Gastrocnemius medialis (tissue), 4 donors: Measurements from ENCODE around the gene ZBED5.

Experiments
- POLR2A ChIP-seq, 2 donors: fragments of 450-650 bp; IDR thresholded peaks; one replicate each; pipeline ENCODE4 v1.6.1; 2017; ENCODE audit warnings: antibody characterized with exemption in 2 of 2, mild to moderate bottlenecking in 2 of 2, moderate library complexity in 2 of 2
- TF ChIP-seq, protein P1 (sequence below), 5 experiments: fragments of 450-650 bp in 3 of 5; fragments of 200-600 bp in 2 of 5; sonication (generic) in 2 of 5; IDR thresholded peaks in 4 of 5; conservative IDR thresholded peaks in 1 of 5; 1 replicate in 4 of 5; 2 replicates in 1 of 5; pipeline ENCODE4 v1.5.1; 2016 to 2019; ENCODE audit warnings: antibody characterized with exemption in 5 of 5, mild to moderate bottlenecking in 3 of 5, moderate library complexity in 3 of 5

DNA sequence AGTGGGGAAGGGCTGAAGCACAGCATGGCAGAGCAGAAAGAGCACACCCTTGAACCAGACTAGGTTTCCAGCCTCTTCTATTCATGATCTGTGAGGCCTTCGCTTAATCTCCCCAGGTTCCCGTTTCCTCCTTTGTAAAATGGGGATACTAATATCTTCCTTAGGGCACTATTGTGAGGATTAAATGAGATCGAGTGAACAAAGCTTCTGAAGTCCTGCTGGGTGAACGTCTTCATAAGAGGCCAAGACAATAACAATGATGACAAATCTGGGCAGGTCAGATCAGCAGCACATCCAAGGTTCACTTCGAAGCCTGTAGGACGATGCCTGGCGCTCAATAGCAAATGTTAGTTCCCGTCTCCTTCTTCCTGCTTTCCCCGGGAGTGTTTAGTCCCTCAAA lies 38.6 kb upstream of the ZBED5 start:
- TF ChIP-seq, protein P1, sequence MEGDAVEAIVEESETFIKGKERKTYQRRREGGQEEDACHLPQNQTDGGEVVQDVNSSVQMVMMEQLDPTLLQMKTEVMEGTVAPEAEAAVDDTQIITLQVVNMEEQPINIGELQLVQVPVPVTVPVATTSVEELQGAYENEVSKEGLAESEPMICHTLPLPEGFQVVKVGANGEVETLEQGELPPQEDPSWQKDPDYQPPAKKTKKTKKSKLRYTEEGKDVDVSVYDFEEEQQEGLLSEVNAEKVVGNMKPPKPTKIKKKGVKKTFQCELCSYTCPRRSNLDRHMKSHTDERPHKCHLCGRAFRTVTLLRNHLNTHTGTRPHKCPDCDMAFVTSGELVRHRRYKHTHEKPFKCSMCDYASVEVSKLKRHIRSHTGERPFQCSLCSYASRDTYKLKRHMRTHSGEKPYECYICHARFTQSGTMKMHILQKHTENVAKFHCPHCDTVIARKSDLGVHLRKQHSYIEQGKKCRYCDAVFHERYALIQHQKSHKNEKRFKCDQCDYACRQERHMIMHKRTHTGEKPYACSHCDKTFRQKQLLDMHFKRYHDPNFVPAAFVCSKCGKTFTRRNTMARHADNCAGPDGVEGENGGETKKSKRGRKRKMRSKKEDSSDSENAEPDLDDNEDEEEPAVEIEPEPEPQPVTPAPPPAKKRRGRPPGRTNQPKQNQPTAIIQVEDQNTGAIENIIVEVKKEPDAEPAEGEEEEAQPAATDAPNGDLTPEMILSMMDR (IDR thresholded peaks at IDR 0.05 in 4 of 5, conservative IDR thresholded peaks at IDR 0.05 in 1 of 5) = no peak
- TF ChIP-seq POLR2A (IDR thresholded peaks at IDR 0.05) = no peak
